ENCODE results near the gene STK40. TPM values are rescaled to one million over a fixed set of nuclear protein-coding genes. Genes with fewer than 3 reads are reported as not detected.
A peak's percentile ranks its signal among the peaks of the same experiment; 100 is the strongest.

The STK40 gene
- polyA plus RNA-seq, 3 donors, result 40.2 to 65.9 (median 55.8) TPM

GRCh38 chr1:36380143-36380619 is 5.5 kb downstream of the STK40 start:
- H2AFZ ChIP-seq (ENCODE audit: insufficient read depth, low read depth, low read length, poor library complexity, severe bottlenecking), result no peak overlapping the region
- Mint-ChIP-seq H3K36me3 (peaks cover 47 to 61% of the 10 kb centered on the region in 2 donors), H3K4me3 (no peak overlapping the region), H3K9me3 (peaks cover 0 to 3% (median 0%) of the 10 kb centered on the region in 7 donors), H3K27me3 (ENCODE audit: low read depth in 3 of 3) (peaks cover 0 to 6% (median 0%) of the 10 kb centered on the region in 3 donors), H3K27ac (peak overlapping the region in 6 of 7 donors; percentile 0 to 85 (median 59)), H3K4me1 (peaks cover 74% of the 10 kb centered on the region)
- TF ChIP-seq CTCF (IDR thresholded peaks at IDR 0.05), result no peak
- H4K20me1 ChIP-seq (ENCODE audit: insufficient read depth, low read length), result peaks cover 47% of the 10 kb centered on the region
- intact Hi-C loops (cut with micrococcal nuclease), result no loop called here
- no peaks in the 10 kb centered on the region for H3K27me3 ChIP-seq (ENCODE audit: control insufficient read depth in 2 of 2, insufficient read depth in 2 of 2, low read length in 2 of 2)
- H3K27ac ChIP-seq (ENCODE audit: low read depth in 1 of 2, low read length in 2 of 2), result peak overlapping the region in 1 of 2 donors; percentile 15
- H3K9ac ChIP-seq (ENCODE audit: insufficient read depth, low read length, poor library complexity, severe bottlenecking), result no peak overlapping the region
- peaks cover 48 to 65% of the 10 kb centered on the region in 2 donors for H3K4me1 ChIP-seq (ENCODE audit: control insufficient read depth in 1 of 2, insufficient read depth in 2 of 2, low read length in 2 of 2)
- H3K36me3 ChIP-seq (replicated peaks in 1 of 2; ENCODE audit: control insufficient read depth in 1 of 2, insufficient read depth in 2 of 2, low read length in 2 of 2), result peaks cover 0 to 17% of the 10 kb centered on the region in 2 donors
- no peak for DNase-seq
- H3K4me3 ChIP-seq (replicated peaks in 1 of 3; ENCODE audit: low read depth in 2 of 3, low read length in 3 of 3), result no peak overlapping the region
- WGBS (ENCODE audit: insufficient coverage), result 100% methylated on average over 1 of the region's 5 CpGs
- no peak overlapping the region for H3K4me2 ChIP-seq (replicated peaks; ENCODE audit: extremely low read depth, low read length, poor library complexity, severe bottlenecking)
- peaks cover 97% of the 10 kb centered on the region for H3K79me2 ChIP-seq (ENCODE audit: insufficient read depth, low read length)
- no peaks in the 10 kb centered on the region for H3K9me3 ChIP-seq (replicated peaks in 1 of 2; ENCODE audit: control insufficient read depth in 1 of 2, insufficient read depth in 1 of 2, low read length in 2 of 2)

DNA sequence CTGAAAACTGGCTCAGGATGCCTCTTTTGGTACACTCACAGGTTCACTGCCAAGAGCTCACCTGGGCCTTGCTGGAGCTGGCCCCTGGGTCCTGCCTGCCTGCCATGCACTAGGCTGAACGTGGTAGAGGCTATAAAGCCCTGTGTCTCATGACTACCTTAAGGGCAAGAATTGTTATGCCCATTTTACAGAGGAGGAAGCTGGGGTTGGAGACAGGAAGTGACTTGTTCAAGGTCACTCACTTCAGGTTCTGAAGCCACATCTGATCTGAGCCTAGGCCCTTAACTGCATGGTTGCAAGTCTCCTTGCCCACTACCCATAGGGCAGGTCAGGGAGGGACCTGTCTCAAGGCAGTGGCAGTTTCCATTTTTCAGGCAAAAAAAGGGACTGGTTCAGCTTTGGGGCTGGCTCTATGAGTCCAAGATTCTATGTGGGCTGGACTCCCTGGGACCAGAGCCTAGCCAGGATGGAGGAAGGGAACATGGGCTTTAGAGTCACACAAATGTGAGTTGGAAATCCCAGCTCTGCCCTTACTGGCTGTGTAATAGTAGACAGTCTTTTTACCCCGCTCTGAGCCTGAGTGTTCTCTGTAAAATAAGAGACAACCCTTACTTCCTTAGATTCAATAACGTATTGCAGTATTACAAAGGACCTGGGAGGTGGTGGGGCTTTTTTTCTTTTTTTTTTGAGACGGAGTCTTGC is 7.8 kb downstream of the STK40 start:
- H3K27ac Mint-ChIP-seq, result peak overlapping the region; percentile 58 to 88 (median 83)
- Histone ChIP-seq H3K4me3 (replicated peaks in 1 of 3; ENCODE audit: low read depth in 2 of 3, low read length in 3 of 3) (peak overlapping the region in 1 of 3 experiments; percentile 16), H3K9ac (ENCODE audit: insufficient read depth, low read length, poor library complexity, severe bottlenecking) (no peak overlapping the region), H3K9me3 (replicated peaks in 1 of 2; ENCODE audit: control insufficient read depth in 1 of 2, insufficient read depth in 1 of 2, low read length in 2 of 2) (no peaks in the 10 kb centered on the region), H2AFZ (ENCODE audit: insufficient read depth, low read depth, low read length, poor library complexity, severe bottlenecking) (no peak overlapping the region), H3K79me2 (ENCODE audit: insufficient read depth, low read length) (peaks cover 81% of the 10 kb centered on the region), H3K4me1 (ENCODE audit: control insufficient read depth in 1 of 2, insufficient read depth in 2 of 2, low read length in 2 of 2) (peaks cover 53 to 67% of the 10 kb centered on the region in 2 donors), H3K4me2 (replicated peaks; ENCODE audit: extremely low read depth, low read length, poor library complexity, severe bottlenecking) (peak overlapping the region; percentile 25), H3K36me3 (replicated peaks in 1 of 2; ENCODE audit: control insufficient read depth in 1 of 2, insufficient read depth in 2 of 2, low read length in 2 of 2) (peaks cover 0 to 18% of the 10 kb centered on the region in 2 donors), H4K20me1 (ENCODE audit: insufficient read depth, low read length) (peaks cover 33% of the 10 kb centered on the region), H3K27ac (ENCODE audit: low read depth in 1 of 2, low read length in 2 of 2) (peak overlapping the region; percentile 63 to 77), H3K27me3 (ENCODE audit: control insufficient read depth in 2 of 2, insufficient read depth in 2 of 2, low read length in 2 of 2) (no peaks in the 10 kb centered on the region)
- intact Hi-C loops (cut with micrococcal nuclease), result no loop called here
- H3K36me3 Mint-ChIP-seq, result peaks cover 39 to 57% of the 10 kb centered on the region in 2 donors
- H3K4me3 Mint-ChIP-seq, result no peak overlapping the region
- WGBS (ENCODE audit: insufficient coverage), result no CpG with 5 or more reads among the region's 4 CpGs
- no peak for TF ChIP-seq CTCF (IDR thresholded peaks at IDR 0.05)
- H3K4me1 Mint-ChIP-seq, result peaks cover 78% of the 10 kb centered on the region
- H3K9me3 Mint-ChIP-seq, result peaks cover 0 to 3% (median 0%) of the 10 kb centered on the region in 7 donors
- peak in 2 of 3 donors; percentile 66 to 67 for DNase-seq
- peaks cover 0 to 2% (median 0%) of the 10 kb centered on the region in 3 donors for H3K27me3 Mint-ChIP-seq (ENCODE audit: low read depth in 3 of 3)

Measured in CD14-positive monocyte (primary cell).